ENCODE data around the gene CNIH3. TPM values are rescaled to one million over a fixed set of nuclear protein-coding genes. Genes with fewer than 3 reads are reported as not detected.

CNIH3 gene
- total RNA-seq, 1 donor, result 1.4 TPM

- Histone ChIP-seq H3K4me3 (ENCODE audit: low read length) (no peak overlapping the region), H3K27me3 (ENCODE audit: insufficient read depth, low read length) (no peaks in the 10 kb centered on the region), H3K4me1 (ENCODE audit: insufficient read depth, low read length) (peaks cover 9% of the 10 kb centered on the region), H3K9me3 (ENCODE audit: low read depth, low read length) (no peaks in the 10 kb centered on the region)
Observed at GRCh38 chr1:224594851-224595250, 21.3 kb upstream of the CNIH3 start.

- H3K4me3 ChIP-seq (ENCODE audit: low read length), result no peak overlapping the region
- H3K4me1 ChIP-seq (ENCODE audit: insufficient read depth, low read length), result no peaks in the 10 kb centered on the region
- H3K9me3 ChIP-seq (ENCODE audit: low read depth, low read length), result no peaks in the 10 kb centered on the region
- H3K27me3 ChIP-seq (ENCODE audit: insufficient read depth, low read length), result no peaks in the 10 kb centered on the region
Observed at GRCh38 chr1:224605482-224606181, 10.5 kb upstream of the CNIH3 start.

- Histone ChIP-seq H3K4me1 (ENCODE audit: insufficient read depth, low read length) (no peaks in the 10 kb centered on the region), H3K27me3 (ENCODE audit: insufficient read depth, low read length) (no peaks in the 10 kb centered on the region), H3K9me3 (ENCODE audit: low read depth, low read length) (no peaks in the 10 kb centered on the region), H3K4me3 (ENCODE audit: low read length) (no peak overlapping the region)
Observed at GRCh38 chr1:224607188-224608148, 8.6 kb upstream of the CNIH3 start.

- Histone ChIP-seq H3K9me3 (ENCODE audit: low read depth, low read length) (no peaks in the 10 kb centered on the region), H3K27me3 (ENCODE audit: insufficient read depth, low read length) (peaks cover 4% of the 10 kb centered on the region), H3K4me3 (ENCODE audit: low read length) (no peak overlapping the region), H3K4me1 (ENCODE audit: insufficient read depth, low read length) (no peaks in the 10 kb centered on the region)
Observed at GRCh38 chr1:224609333-224609732, 6.8 kb upstream of the CNIH3 start.

GRCh38 chr1:224612246-224612645 lies 3.9 kb upstream of the CNIH3 start:
- peaks cover 17% of the 10 kb centered on the region for H3K4me1 ChIP-seq (ENCODE audit: insufficient read depth, low read length)
- H3K9me3 ChIP-seq (ENCODE audit: low read depth, low read length), result no peaks in the 10 kb centered on the region
- peaks cover 25% of the 10 kb centered on the region for H3K27me3 ChIP-seq (ENCODE audit: insufficient read depth, low read length)
- H3K4me3 ChIP-seq (ENCODE audit: low read length), result no peak overlapping the region

GRCh38 chr1:224613486-224613885 lies 2.6 kb upstream of the CNIH3 start:
- H3K4me3 ChIP-seq (ENCODE audit: low read length), result no peak overlapping the region
- peaks cover 37% of the 10 kb centered on the region for H3K27me3 ChIP-seq (ENCODE audit: insufficient read depth, low read length)
- peaks cover 26% of the 10 kb centered on the region for H3K4me1 ChIP-seq (ENCODE audit: insufficient read depth, low read length)

GRCh38 chr1:224616756-224617409 lies 766 bp downstream of the CNIH3 start:
- peaks cover 57% of the 10 kb centered on the region for H3K27me3 ChIP-seq (ENCODE audit: insufficient read depth, low read length)
- no peaks in the 10 kb centered on the region for H3K9me3 ChIP-seq (ENCODE audit: low read depth, low read length)
- H3K4me1 ChIP-seq (ENCODE audit: insufficient read depth, low read length), result peaks cover 26% of the 10 kb centered on the region
- H3K4me3 ChIP-seq (ENCODE audit: low read length), result no peak overlapping the region

More at GRCh38 chr1:224613486-224613885, 2.6 kb upstream of the CNIH3 start:
- no peaks in the 10 kb centered on the region for H3K9me3 ChIP-seq (ENCODE audit: low read depth, low read length)

- Histone ChIP-seq H3K27me3 (ENCODE audit: insufficient read depth, low read length) (peaks cover 57% of the 10 kb centered on the region), H3K4me1 (ENCODE audit: insufficient read depth, low read length) (peaks cover 26% of the 10 kb centered on the region), H3K9me3 (ENCODE audit: low read depth, low read length) (no peaks in the 10 kb centered on the region), H3K4me3 (ENCODE audit: low read length) (no peak overlapping the region)
Observed at GRCh38 chr1:224617410-224618355, 1.6 kb downstream of the CNIH3 start.

- Histone ChIP-seq H3K27me3 (ENCODE audit: insufficient read depth, low read length) (peaks cover 54% of the 10 kb centered on the region), H3K9me3 (ENCODE audit: low read depth, low read length) (no peaks in the 10 kb centered on the region), H3K4me1 (ENCODE audit: insufficient read depth, low read length) (peaks cover 40% of the 10 kb centered on the region), H3K4me3 (ENCODE audit: low read length) (no peak overlapping the region)
Observed at GRCh38 chr1:224619209-224619608, 3.1 kb downstream of the CNIH3 start.

- peaks cover 51% of the 10 kb centered on the region for H3K27me3 ChIP-seq (ENCODE audit: insufficient read depth, low read length)
- peaks cover 47% of the 10 kb centered on the region for H3K4me1 ChIP-seq (ENCODE audit: insufficient read depth, low read length)
- no peak overlapping the region for H3K4me3 ChIP-seq (ENCODE audit: low read length)
- no peaks in the 10 kb centered on the region for H3K9me3 ChIP-seq (ENCODE audit: low read depth, low read length)
Observed at GRCh38 chr1:224620105-224620504, 4.0 kb downstream of the CNIH3 start.

- Histone ChIP-seq H3K9me3 (ENCODE audit: low read depth, low read length) (no peaks in the 10 kb centered on the region), H3K4me1 (ENCODE audit: insufficient read depth, low read length) (peaks cover 33% of the 10 kb centered on the region), H3K27me3 (ENCODE audit: insufficient read depth, low read length) (peaks cover 34% of the 10 kb centered on the region), H3K4me3 (ENCODE audit: low read length) (no peak overlapping the region)
Observed at GRCh38 chr1:224621813-224622682, 5.9 kb downstream of the CNIH3 start.

- Histone ChIP-seq H3K9me3 (ENCODE audit: low read depth, low read length) (no peaks in the 10 kb centered on the region), H3K4me3 (ENCODE audit: low read length) (no peak overlapping the region), H3K4me1 (ENCODE audit: insufficient read depth, low read length) (peaks cover 25% of the 10 kb centered on the region), H3K27me3 (ENCODE audit: insufficient read depth, low read length) (peaks cover 26% of the 10 kb centered on the region)
Observed at GRCh38 chr1:224622831-224623230, 6.7 kb downstream of the CNIH3 start.

- Histone ChIP-seq H3K4me1 (ENCODE audit: insufficient read depth, low read length) (peaks cover 21% of the 10 kb centered on the region), H3K4me3 (ENCODE audit: low read length) (no peak overlapping the region)
Observed at GRCh38 chr1:224623310-224623714, 7.2 kb downstream of the CNIH3 start.

More at GRCh38 chr1:224623310-224623714, 7.2 kb downstream of the CNIH3 start:
- H3K27me3 ChIP-seq (ENCODE audit: insufficient read depth, low read length), result peaks cover 22% of the 10 kb centered on the region
- H3K9me3 ChIP-seq (ENCODE audit: low read depth, low read length), result no peaks in the 10 kb centered on the region

All from mononuclear cell (primary cell).